Right lobe of liver (tissue), 6 donors: ENCODE data around the gene MORC2. TPM values are rescaled to one million over a fixed set of nuclear protein-coding genes. Genes with fewer than 3 reads are reported as not detected.

Experiments
- ATAC-seq, 4 donors: fragments of 200-7000 bp; cut with Tn5 transposase; one replicate each; pipeline ENCODE4 v1.9.1; 2020; ENCODE audit warnings: mild to moderate bottlenecking in 4 of 4, moderate library complexity in 4 of 4
- DNase-seq, 3 donors: peaks; one replicate each; pipeline ENCODE4 v3.0.0-alpha.2; 2020
- H3K27ac ChIP-seq, 3 donors: fragments of 200-600 bp; one replicate each; pipeline ENCODE4 v1.8.0; 2022
- H3K27me3 ChIP-seq, 2 donors: fragments of 200-600 bp; one replicate each; pipeline ENCODE4 v1.8.0; 2022
- H3K36me3 ChIP-seq, 4 donors: fragments of 200-600 bp; sonication (generic) in 1 of 4; one replicate each; pipeline versions ENCODE4 v1.5.1 to v1.8.0; 2017 to 2022; ENCODE audit warnings: control low read depth in 1 of 4
- H3K4me1 ChIP-seq, 4 donors: fragments of 200-600 bp; sonication (generic) in 1 of 4; one replicate each; pipeline versions ENCODE4 v1.5.1 to v1.8.0; 2017 to 2022; ENCODE audit warnings: control low read depth in 1 of 4
- H3K4me3 ChIP-seq, 3 donors: fragments of 200-600 bp; one replicate each; pipeline ENCODE4 v1.8.0; 2022
- H3K9me3 ChIP-seq, 4 donors: fragments of 200-600 bp; sonication (generic) in 1 of 4; one replicate each; pipeline versions ENCODE4 v1.5.1 to v1.8.0; 2017 to 2022; ENCODE audit warnings: control low read depth in 1 of 4
- CTCF ChIP-seq, 4 donors: fragments of 200-600 bp in 3 of 4; fragments of 450-650 bp in 1 of 4; IDR thresholded peaks; one replicate each; pipeline versions ENCODE4 v1.5.1 to v1.8.0; 2016 to 2022; ENCODE audit warnings: antibody characterized with exemption in 4 of 4, mild to moderate bottlenecking in 2 of 4
- POLR2A ChIP-seq: fragments of 450-650 bp; IDR thresholded peaks from one replicate; pipeline ENCODE4 v1.6.1; 2017; ENCODE audit warnings: antibody characterized with exemption, mild to moderate bottlenecking
- WGBS: methylation state at CpG from one replicate; pipeline ENCODE4 v1.1.6; 2018; ENCODE audit warnings: low coverage, low lambda C conversion rate; ENCODE audit not compliant: insufficient coverage; ENCODE audit errors: missing lambda C conversion rate; 5-methylcytosine and 5-hydroxymethylcytosine counted together
- intact Hi-C, 2 donors: fragments of 100-400 bp; cut with DNase I; formaldehyde crosslinking; loops; one replicate each; pipeline versions ENCODE4 v1.11.2 to v1.14.1; 2022
- total RNA-seq, 6 experiments: library from RNA; depleted of rRNA in 2 of 6; stranded (reverse); fragments of >200 nt in 2 of 6; fragmentation: NEBNext Ultra II Directional in 3 of 6; extraction: Animal tissue kit (Norgen Biotek cat#: 25700) in 3 of 6; gene quantifications; one replicate each; pipeline versions ENCODE4 v1.1.0 to v1.2.4, GENCODE V29; 2016 to 2023
- donor health status: DM: no; HTN: yes; CAD: no.
- donor health status: DM: no; HTN: no; CAD: no.
- donor health status: DM: no; HTN: no; CAD: no.
- donor health status: DM: no; HTN: yes; CAD: no.
- donor health status: DM: no; HTN: yes; CAD: no.

Gene MORC2
- total RNA-seq, 6 experiments from 2014 or later: 7.0 to 15.6 (median 10.8) TPM

GRCh38 chr22:30884211-30885000, 84.2 kb downstream of the MORC2 start:
- H3K9me3 ChIP-seq: no peaks in the 10 kb centered on the region
- intact Hi-C loops: no loop called here
- no peaks in the 10 kb centered on the region for H3K36me3 ChIP-seq
- no peaks in the 10 kb centered on the region for H3K27me3 ChIP-seq
- H3K27ac ChIP-seq: no peak overlapping the region
- H3K4me3 ChIP-seq: no peak overlapping the region
- H3K4me1 ChIP-seq: peaks cover 0 to 12% (median 0%) of the 10 kb centered on the region in 4 donors
- ATAC-seq (no peak), DNase-seq (peak in 2 of 3 donors; percentile 12 to 51)
- TF ChIP-seq CTCF (IDR thresholded peaks at IDR 0.05) (no peak), POLR2A (no peak)
- 96% methylated on average over 4 of the region's 18 CpGs for WGBS

GRCh38 chr22:30883586-30884145, 84.9 kb downstream of the MORC2 start:
- Histone ChIP-seq H3K4me1 (peaks cover 0 to 11% (median 0%) of the 10 kb centered on the region in 4 donors), H3K4me3 (no peak overlapping the region), H3K27me3 (no peaks in the 10 kb centered on the region), H3K9me3 (no peaks in the 10 kb centered on the region), H3K27ac (no peak overlapping the region), H3K36me3 (no peaks in the 10 kb centered on the region)
- intact Hi-C loops: no loop called here
- TF ChIP-seq POLR2A (no peak), CTCF (IDR thresholded peaks at IDR 0.05) (no peak)
- ATAC-seq (no peak), DNase-seq (peak in 2 of 3 donors; percentile 1 to 32)
- WGBS: 100% methylated on average over 2 of the region's 7 CpGs

- intact Hi-C loops: no loop called here
- Histone ChIP-seq H3K4me3 (no peak overlapping the region), H3K27ac (no peak overlapping the region), H3K36me3 (no peaks in the 10 kb centered on the region), H3K4me1 (peaks cover 0 to 11% (median 0%) of the 10 kb centered on the region in 4 donors), H3K27me3 (no peaks in the 10 kb centered on the region), H3K9me3 (no peaks in the 10 kb centered on the region)
- DNase-seq (peak in 2 of 3 donors; percentile 13 to 43), ATAC-seq (no peak)
- TF ChIP-seq CTCF (IDR thresholded peaks at IDR 0.05): no peak
- no peak for TF ChIP-seq POLR2A
- WGBS: 88% methylated on average over 1 of the region's 4 CpGs
These were observed 85.5 kb downstream of the MORC2 start for GRCh38 chr22:30882974-30883533.

- intact Hi-C loops: no loop called here
- 82% methylated on average over 4 of the region's 6 CpGs for WGBS
- H3K4me3 ChIP-seq: no peak overlapping the region
These were observed 86.3 kb downstream of the MORC2 start for GRCh38 chr22:30882184-30882717.

More at GRCh38 chr22:30882184-30882717, 86.3 kb downstream of the MORC2 start:
- DNase-seq: peak in 2 of 3 donors; percentile 4 to 31
- no peaks in the 10 kb centered on the region for H3K9me3 ChIP-seq
- H3K4me1 ChIP-seq: peaks cover 0 to 11% (median 0%) of the 10 kb centered on the region in 4 donors
- no peak overlapping the region for H3K27ac ChIP-seq
- no peaks in the 10 kb centered on the region for H3K36me3 ChIP-seq
- TF ChIP-seq POLR2A: no peak
- TF ChIP-seq CTCF (IDR thresholded peaks at IDR 0.05): no peak
- no peak for ATAC-seq
- H3K27me3 ChIP-seq: no peaks in the 10 kb centered on the region
